Hematopoietic multipotent progenitor cell treated with erythropoietin and hydrocortisone succinate and interleukin-3 and kit ligand, for 17 days (in vitro differentiated cells): Measurements from ENCODE around the gene YBX3.

Source experiments
- DNase-seq: peaks from one replicate; pipeline ENCODE4 v3.0.0-alpha.2; 2015; ENCODE audit warnings: low spot score

Gene YBX3

GRCh38 chr12:10669533-10669932 is 53.6 kb downstream of the YBX3 start:
- DNase-seq = no peak

- DNase-seq = peak; percentile 11
Measured at GRCh38 chr12:10668526-10668925, 54.6 kb downstream of the YBX3 start.

- DNase-seq = no peak
Measured at GRCh38 chr12:10667581-10667980, 55.5 kb downstream of the YBX3 start.

GRCh38 chr12:10664499-10664898 is 58.6 kb downstream of the YBX3 start:
- DNase-seq = no peak

GRCh38 chr12:10663869-10664268 is 59.3 kb downstream of the YBX3 start:
- no peak for DNase-seq

- no peak for DNase-seq
Measured at GRCh38 chr12:10661338-10661737, 61.8 kb downstream of the YBX3 start.

GRCh38 chr12:10654003-10654402 is 69.1 kb downstream of the YBX3 start:
- no peak for DNase-seq

GRCh38 chr12:10652192-10652591 is 70.9 kb downstream of the YBX3 start:
- no peak for DNase-seq
